ENCODE data around the gene DDB1.

The DDB1 gene

DNA sequence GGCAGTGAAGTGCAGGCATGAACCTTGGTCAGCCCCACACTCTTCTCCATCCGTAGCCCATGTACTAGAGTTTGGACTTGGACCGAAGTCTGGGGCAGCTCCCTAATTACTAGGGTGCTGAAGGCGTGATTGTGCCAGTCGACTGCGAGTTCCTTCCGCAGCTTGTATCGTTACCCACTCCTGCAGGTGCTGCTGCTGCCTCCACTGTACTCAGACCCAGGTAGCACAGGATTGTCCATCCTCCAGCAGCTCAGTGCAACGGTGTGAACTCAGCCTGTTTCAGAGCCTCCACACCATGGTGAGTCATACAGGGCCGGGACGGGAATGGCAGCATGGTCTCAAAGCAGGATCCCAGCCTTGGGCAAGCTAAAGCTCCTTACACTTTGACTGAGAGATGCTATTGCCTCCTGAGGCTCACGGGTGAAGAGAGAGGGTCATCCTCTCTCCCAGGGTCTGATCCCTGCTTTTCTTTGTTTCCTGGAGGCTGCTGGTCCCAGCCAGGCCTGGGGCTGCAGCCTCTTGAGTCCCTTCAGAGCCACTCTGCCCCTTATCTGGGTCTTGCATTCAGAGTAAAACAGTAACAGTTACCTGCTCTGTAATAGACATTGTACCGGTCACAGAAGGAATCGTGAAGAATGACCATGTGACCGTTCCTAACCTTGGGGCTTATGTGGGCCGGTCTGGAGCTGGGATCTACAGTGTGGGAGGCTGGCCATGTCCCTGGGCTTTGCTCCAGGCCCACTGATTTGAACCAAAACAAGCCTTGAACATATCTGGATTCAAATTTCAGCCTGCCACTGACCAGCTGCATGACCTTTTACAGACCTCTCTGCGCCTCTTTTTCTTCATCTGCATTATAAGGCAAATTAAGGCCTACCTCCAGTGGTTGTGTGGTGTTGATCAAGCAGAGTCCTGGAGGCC is 1.8 kb upstream of the DDB1 start:
- DNase-seq: no peak

DNA sequence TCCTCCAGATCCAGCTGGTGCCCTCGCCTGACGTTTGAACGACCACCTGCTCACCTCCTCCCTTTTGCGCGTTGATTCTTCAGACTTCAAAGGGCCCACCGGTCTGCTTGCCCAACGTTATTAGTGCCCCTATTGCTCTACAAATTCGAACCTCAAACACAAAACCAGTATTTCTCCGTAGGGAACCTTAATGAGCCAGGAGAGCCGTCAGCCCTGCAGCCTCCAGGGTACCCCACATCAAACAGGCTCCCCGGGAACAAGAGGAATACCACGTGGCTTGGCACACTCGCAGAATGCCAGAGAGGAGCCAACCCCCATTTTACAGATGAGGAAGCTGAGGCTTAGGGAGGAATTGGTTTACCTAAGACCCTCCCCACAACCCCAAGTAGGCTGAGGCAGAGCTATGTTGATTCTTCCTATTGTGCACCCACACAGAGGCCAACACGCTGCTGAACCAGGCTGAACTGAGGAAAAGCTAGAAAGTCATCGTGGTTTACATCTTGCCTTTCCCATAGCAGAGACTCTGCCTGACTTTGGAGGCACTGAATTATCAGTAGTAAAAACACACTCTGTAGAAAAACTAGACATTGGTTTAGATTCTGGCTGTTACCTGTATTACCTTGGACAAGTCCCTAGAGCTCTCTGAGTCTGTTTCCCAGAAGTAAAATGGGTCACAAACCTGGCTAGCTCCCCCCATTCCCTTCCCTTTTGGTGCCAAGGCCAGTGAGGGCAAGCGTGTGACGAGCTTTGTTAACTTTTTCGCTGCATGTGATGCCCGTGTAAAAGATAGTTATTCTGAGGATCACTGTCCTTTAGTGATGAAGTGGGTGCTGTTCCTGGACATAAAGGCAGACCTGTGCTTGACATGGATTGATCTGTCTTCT is 887 bp upstream of the DDB1 start:
- DNase-seq: no peak

DNA sequence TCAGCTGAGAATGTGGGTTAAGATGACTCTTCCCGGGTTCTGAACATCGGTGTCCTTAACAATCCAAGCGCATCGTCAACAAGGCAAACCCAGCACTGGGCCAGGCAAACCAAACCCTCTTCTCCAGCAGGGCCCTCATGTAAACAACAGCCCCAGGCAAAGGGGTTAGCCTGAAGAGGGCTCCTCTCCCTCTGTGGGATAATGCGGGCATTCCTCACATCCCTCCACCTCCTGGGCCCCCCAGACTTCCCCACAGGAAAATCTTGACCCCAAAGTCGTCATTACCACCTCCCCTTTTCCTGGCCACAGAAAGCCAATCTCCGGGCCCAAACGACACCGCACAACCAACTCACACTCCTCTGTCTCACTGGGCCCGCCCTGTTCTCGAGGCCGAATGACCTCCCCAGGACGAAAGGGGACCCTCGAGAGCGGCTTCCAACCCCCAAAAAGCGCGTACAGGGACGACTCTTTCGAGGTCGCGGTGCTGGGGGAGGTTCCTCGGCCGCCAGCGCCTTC is 566 bp downstream of the DDB1 start:
- DNase-seq: peak; percentile 3

- no peak for DNase-seq
These were observed 1.3 kb downstream of the DDB1 start for GRCh38 chr11:61331651-61332050.

- DNase-seq: no peak
These were observed 3.0 kb downstream of the DDB1 start for GRCh38 chr11:61329871-61330270.

DNA sequence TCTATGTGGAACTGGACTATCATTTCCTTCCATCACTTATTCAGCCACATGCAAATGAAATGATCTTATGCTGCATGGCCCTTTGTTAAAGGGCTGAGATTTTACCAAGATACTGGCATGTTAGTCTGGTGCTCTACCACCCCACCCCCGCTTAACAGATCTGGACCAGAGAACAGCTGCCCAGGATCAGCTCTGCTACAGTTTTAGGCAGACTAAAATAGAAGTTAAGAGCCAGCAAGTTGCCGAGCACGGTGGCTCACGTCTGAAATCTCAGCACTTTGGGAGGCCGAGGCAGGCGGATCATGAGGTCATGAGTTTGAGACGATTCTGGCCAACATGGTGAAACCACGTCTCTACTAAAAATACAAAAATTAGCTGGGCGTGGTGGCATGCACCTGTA is 4.6 kb downstream of the DDB1 start:
- no peak for DNase-seq

DNA sequence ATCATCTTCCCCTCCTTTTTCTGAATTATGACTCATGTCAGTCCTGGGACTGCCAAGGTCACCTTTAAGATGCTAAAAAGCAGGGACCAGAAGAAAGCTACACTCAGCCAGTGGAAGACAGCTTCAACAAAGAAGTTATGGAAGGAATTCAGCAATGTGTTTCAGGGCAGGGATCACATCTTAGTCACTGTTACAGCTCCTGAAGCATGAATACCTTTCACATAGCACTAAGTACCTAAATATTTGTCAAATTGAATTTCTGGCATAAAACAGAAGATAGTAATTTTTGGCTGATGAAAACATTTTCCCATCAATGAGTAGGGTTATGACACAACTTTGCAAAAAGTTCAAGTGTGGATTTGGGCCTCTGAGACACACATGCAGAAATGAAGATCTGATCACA is 5.2 kb downstream of the DDB1 start:
- no peak for DNase-seq

DNA sequence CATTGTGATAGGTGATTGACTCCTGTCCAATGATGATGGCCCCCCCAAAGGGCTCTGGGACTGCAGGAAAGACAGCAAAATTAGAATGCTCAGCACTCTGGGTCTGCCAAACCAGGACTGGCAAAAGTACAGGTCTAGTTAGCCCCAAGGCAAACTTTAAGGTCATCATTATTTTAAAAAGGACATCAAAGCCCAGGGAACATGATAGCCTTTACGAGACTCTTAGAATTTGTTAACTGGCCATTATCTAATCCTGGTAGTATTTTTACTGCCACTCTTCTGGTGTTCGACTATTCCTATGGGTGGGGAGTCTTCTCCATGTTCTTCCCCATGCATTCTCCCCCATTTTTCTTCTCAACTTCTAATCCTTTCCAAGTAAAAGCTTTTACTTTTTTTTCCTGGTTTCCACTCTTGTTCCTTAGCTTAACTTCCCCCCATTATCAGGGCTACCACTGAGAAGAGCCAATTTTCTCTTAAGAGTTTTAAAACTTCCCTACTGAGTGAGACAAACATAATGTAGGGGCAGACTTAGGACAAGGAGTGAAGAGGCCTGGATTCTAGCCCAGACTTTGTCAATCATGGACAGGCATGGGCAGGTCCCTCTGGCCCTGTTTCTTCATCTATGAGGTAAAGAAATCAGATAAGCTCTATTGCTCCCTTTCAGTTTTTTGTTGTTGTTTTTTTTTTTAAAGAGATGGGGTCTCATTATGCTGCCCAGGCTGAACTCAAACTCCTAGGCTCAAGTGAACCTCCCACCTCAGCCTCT is 7.1 kb downstream of the DDB1 start:
- DNase-seq: no peak

GRCh38 chr11:61315260-61315659 is 17.6 kb downstream of the DDB1 start:
- no peak for DNase-seq

DNA sequence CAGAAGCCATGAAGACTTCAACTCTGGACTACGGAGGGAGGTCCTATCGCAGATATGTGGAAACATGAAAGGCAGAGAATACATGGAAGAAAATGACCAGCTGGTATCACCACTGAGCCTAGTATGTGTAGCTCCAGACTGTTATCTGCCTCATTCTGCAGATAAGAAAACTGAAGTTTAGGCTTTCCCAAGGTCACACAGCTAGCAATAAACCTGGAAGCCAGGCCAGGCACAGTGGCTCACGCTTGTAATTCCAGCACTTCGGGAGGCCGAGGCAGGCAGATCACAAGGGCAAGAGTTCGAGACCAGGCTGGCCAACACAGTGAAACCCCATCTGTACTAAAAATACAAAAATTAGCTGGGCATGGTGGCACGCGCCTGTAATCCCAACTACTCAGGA is 22.2 kb downstream of the DDB1 start:
- DNase-seq: no peak

DNA sequence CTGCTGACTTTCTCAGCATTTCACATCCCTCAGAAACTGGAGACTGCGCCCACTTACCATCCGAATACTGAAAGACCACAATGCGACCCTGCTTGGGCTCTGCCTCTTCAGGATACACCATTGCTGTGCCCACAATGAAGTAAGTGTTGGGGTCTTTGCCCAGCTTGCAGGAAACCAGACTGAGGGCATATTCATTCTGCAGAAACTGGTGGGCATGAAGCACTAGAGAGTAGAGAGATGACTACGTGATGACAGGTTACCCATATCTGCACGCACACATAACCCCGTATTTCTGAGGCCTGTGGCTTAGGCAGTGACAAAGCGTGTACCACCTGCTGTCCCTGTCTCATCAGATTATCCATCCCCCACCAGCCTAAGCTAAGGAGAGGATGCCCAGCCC is 23.2 kb downstream of the DDB1 start:
- DNase-seq: no peak

GRCh38 chr11:61309141-61309540 is 23.8 kb downstream of the DDB1 start:
- no peak for DNase-seq

DNA sequence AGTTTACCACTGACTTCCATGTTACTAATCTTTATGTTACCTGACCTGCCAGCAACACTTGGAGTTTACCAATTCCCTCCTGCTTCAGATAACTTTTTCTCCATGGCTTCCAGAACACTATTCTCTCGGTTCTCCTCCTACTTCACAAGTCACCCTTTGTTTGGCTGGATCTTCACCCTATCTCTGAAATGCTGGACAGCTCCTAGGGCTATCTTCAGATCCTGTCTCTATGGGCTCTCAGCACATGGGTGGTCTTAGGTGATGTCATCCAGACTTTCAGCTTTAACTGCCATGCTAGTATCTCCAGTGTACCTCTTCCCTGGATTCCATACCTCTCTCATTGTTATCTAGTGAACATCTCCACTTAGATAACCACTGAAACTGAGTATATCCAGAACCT is 25.6 kb downstream of the DDB1 start:
- DNase-seq: no peak

GRCh38 chr11:61306221-61306620 is 26.7 kb downstream of the DDB1 start:
- DNase-seq: no peak

DNA sequence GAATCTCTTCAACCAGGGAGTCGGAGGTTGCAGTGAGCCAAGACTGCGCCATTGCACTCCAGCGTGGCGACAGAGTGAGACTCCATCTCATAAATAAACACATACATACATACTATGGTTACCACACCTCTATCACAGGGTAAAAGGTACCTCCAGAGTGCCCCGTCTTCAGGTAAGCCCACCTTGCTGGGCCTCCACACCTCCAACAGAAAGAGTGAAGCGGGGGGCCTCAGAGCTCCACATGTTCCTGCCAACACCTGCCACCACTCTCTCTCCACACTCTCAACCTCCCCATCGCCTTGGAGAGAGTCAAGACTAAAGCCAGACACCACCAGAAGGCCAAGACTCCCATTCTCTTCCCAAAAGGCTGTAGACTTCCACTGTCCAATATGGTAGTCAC is 27.5 kb downstream of the DDB1 start:
- DNase-seq: no peak

- no peak for DNase-seq
These were observed 29.2 kb downstream of the DDB1 start for GRCh38 chr11:61303725-61304124.

DNA sequence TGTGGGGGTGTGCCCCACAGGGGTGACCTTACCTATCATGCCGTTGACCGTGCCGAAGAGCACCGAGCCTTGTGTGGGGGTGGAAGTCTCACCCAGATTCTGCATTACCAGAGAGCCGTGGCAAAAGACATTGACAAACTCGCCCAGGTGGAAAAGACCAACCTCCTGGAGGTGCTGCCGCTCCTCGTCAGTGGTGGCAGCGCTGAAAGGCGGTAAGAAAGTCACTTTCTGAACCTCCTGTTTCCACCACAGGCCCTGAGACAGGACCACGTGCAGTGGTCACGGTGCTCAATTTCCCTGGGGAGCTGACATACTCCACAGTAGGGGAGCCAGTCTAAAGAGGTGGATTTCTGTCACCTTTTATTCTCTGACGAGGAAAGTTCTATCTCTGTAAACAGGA is 30.4 kb downstream of the DDB1 start:
- no peak for DNase-seq

GRCh38 chr11:61298663-61299244 is 34.2 kb downstream of the DDB1 start:
- DNase-seq: no peak

- no peak for DNase-seq
These were observed 35.2 kb downstream of the DDB1 start for GRCh38 chr11:61297746-61298145.

DNA sequence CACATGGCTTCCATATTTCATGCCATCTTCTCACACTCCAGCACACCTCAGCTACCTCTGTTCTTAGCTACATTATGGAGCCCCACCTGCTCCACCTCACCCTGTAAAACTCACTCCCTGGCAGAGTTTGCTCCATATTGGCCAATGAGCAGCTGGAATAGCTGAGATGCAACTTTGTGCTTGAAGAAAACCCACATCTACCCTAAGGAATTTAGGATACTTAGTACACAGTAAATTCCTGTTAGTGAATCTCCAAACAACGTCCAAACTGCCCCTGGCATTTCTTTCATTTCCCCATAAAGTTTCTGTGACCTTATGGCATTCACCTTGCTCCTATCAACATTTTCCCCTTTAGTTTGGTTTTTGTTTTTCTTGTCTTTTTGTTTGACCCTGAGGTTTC is 35.6 kb downstream of the DDB1 start:
- DNase-seq: no peak

- no peak for DNase-seq
These were observed 37.3 kb downstream of the DDB1 start for GRCh38 chr11:61295596-61295926.

GRCh38 chr11:61294717-61295595 is 37.9 kb downstream of the DDB1 start, which contains the start of gene VWCE:
VWCE (minus strand) TSS chr11:61295316; CDS start chr11:61295037, 279 bp downstream.
- peak; percentile 40 for DNase-seq
